Endothelial cell of umbilical vein (primary cell): Measurements from ENCODE around the gene MED12L. TPM values are rescaled to one million over a fixed set of nuclear protein-coding genes. Genes with fewer than 3 reads are reported as not detected.

ENCODE experiments used
- BruUV-seq: library from RNA; stranded (reverse); fragments of 400-500 nt; replicated peaks from 2 replicates; lab custom pipeline; 2021; lab: Mats Ljungman, UMichigan
- CTCF ChIA-PET: fragments of 300-600, 350-600 bp; sonication (Branson Sonifier 250); formaldehyde crosslinking; loops from one replicate; lab custom pipeline; 2021; ENCODE audit warnings: antibody characterized with exemption, inconsistent platforms; lab: Charles Lee
- POLR2A ChIA-PET: fragments of 300-600, 350-600 bp; sonication (Branson Sonifier 250); formaldehyde crosslinking; loops from one replicate; lab custom pipeline; 2021; ENCODE audit warnings: antibody characterized with exemption, inconsistent platforms; lab: Charles Lee
- DNase-seq: peaks from one replicate; pipeline ENCODE4 v3.0.0-alpha.2; 2011; ENCODE audit warnings: low read depth, low spot score
- FAIRE-seq: peaks from 2 replicates; lab custom pipeline; 2011; peaks lifted over from hg19 to GRCh38; lab: Jason Lieb, UNC
- H2AFZ ChIP-seq: 2 replicates; pipeline ENCODE4 v1.6.0; 2012; ENCODE audit warnings: low read depth, low read length, control low read depth, inconsistent platforms
- H3K27ac ChIP-seq: 2 replicates; pipeline ENCODE4 v1.5.1; 2011; ENCODE audit warnings: low read depth, mild to moderate bottlenecking, control low read depth, low read length, moderate library complexity; ENCODE audit not compliant: insufficient read depth
- H3K27me3 ChIP-seq, 2 experiments: 2 replicates each; pipeline versions ENCODE4 v1.6.0 to v1.6.1; 2011; ENCODE audit warnings: low read length in 2 of 2, mixed read lengths in 1 of 2; ENCODE audit not compliant: control insufficient read depth in 2 of 2, insufficient read depth in 2 of 2
- H3K36me3 ChIP-seq, 2 experiments: 2 replicates in 1 of 2; 3 replicates in 1 of 2; pipeline ENCODE4 v1.5.1; 2011; ENCODE audit warnings: low read length in 2 of 2, mild to moderate bottlenecking in 1 of 2, moderate library complexity in 1 of 2; ENCODE audit not compliant: control insufficient read depth in 2 of 2, insufficient read depth in 2 of 2; ENCODE audit errors: extremely low read depth in 1 of 2
- H3K4me1 ChIP-seq: 3 replicates; pipeline ENCODE4 v1.5.1; 2011; ENCODE audit warnings: mild to moderate bottlenecking, low read length; ENCODE audit not compliant: control insufficient read depth, insufficient read depth; ENCODE audit errors: extremely low read depth
- H3K4me2 ChIP-seq: 2 replicates; pipeline ENCODE4 v1.6.1; 2011; ENCODE audit warnings: low read length, control low read depth, mixed read lengths; ENCODE audit not compliant: insufficient read depth
- H3K4me3 ChIP-seq, 3 experiments: fragments of 200-600 bp in 1 of 3; sonication (generic), shearing (Covaris generic) in 1 of 3; replicated peaks in 1 of 3; 2 replicates each; pipeline ENCODE4 v1.5.1; 2011 to 2016; ENCODE audit warnings: control low read depth in 3 of 3, low read length in 3 of 3, mild to moderate bottlenecking in 2 of 3, inconsistent platforms in 1 of 3, low read depth in 1 of 3, moderate library complexity in 1 of 3; ENCODE audit not compliant: insufficient read depth in 1 of 3
- H3K79me2 ChIP-seq: 2 replicates; pipeline ENCODE4 v1.6.0; 2012; ENCODE audit warnings: low read length, inconsistent platforms; ENCODE audit not compliant: control insufficient read depth, insufficient read depth
- H3K9ac ChIP-seq: replicated peaks from 2 replicates; pipeline ENCODE3; 2011; ENCODE audit warnings: low read length, control low read depth; ENCODE audit not compliant: insufficient read depth; ENCODE audit errors: extremely low read depth
- H3K9me1 ChIP-seq: replicated peaks from 3 replicates; pipeline ENCODE4 v1.6.0; 2011; ENCODE audit warnings: mild to moderate bottlenecking, low read length; ENCODE audit not compliant: control insufficient read depth, insufficient read depth; ENCODE audit errors: extremely low read depth
- H3K9me3 ChIP-seq: replicated peaks from 2 replicates; pipeline ENCODE4 v1.5.1; 2012; ENCODE audit warnings: low read length, inconsistent platforms; ENCODE audit not compliant: control insufficient read depth, insufficient read depth
- H4K20me1 ChIP-seq: replicated peaks from 2 replicates; pipeline ENCODE3; 2011; ENCODE audit warnings: mild to moderate bottlenecking, low read length; ENCODE audit not compliant: control insufficient read depth, insufficient read depth; ENCODE audit errors: extremely low read depth
- CTCF ChIP-seq, 2 donors: IDR thresholded peaks; 1 replicate in 1 of 2; 2 replicates in 1 of 2; pipeline ENCODE4 v1.5.1; 2011; ENCODE audit warnings: low read length in 2 of 2, mild to moderate bottlenecking in 2 of 2, moderate library complexity in 2 of 2, control low read depth in 1 of 2, inconsistent platforms in 1 of 2, low read depth in 1 of 2; ENCODE audit not compliant: insufficient read depth in 1 of 2; ENCODE audit errors: extremely low read depth in 1 of 2
- EZH2 ChIP-seq: IDR thresholded peaks from 2 replicates; pipeline ENCODE4 v1.6.1; 2012; ENCODE audit warnings: borderline replicate concordance, low read depth, mild to moderate bottlenecking, moderate library complexity, low read length, inconsistent platforms; ENCODE audit not compliant: severe bottlenecking
- FOS ChIP-seq: IDR thresholded peaks from 2 replicates; pipeline ENCODE4 v1.6.1; 2011; ENCODE audit warnings: mild to moderate bottlenecking, low read length, moderate library complexity, borderline replicate concordance; ENCODE audit not compliant: insufficient read depth
- GATA2 ChIP-seq: IDR thresholded peaks from 2 replicates; pipeline ENCODE4 v1.7.0; 2011; ENCODE audit warnings: low read depth, mild to moderate bottlenecking, moderate library complexity, mixed read lengths, low read length; ENCODE audit not compliant: insufficient read length, insufficient read depth
- JUN ChIP-seq: IDR thresholded peaks from 2 replicates; pipeline ENCODE4 v1.6.1; 2011; ENCODE audit warnings: borderline replicate concordance, low read depth; ENCODE audit not compliant: insufficient read length, insufficient read depth
- MAX ChIP-seq: IDR thresholded peaks from 2 replicates; pipeline ENCODE4 v1.6.1; 2011; ENCODE audit not compliant: insufficient read depth, insufficient read length
- MYC ChIP-seq: IDR thresholded peaks from one replicate; pipeline ENCODE4 v1.6.1; 2011; ENCODE audit warnings: mild to moderate bottlenecking, low read depth, low read length
- POLR2A ChIP-seq: IDR thresholded peaks from 2 replicates; pipeline ENCODE4 v1.6.1; 2012; ENCODE audit warnings: low read depth, mild to moderate bottlenecking, control low read depth, low read length
- POLR2AphosphoS5 ChIP-seq: IDR thresholded peaks from 2 replicates; pipeline ENCODE4 v1.6.1; 2012; ENCODE audit warnings: low read depth, mild to moderate bottlenecking, control low read depth, low read length, moderate library complexity; ENCODE audit not compliant: insufficient read depth
- dilution Hi-C: fragments of 300-500 bp; cut with MboI; formaldehyde crosslinking; loops from one replicate; pipeline ENCODE4 v1.15.0; 2019; ENCODE audit warnings: low sequenced_read_pairs; ENCODE audit not compliant: extremely low pct_ligation_motif_present
- intact Hi-C: fragments of 100-400 bp; cut with micrococcal nuclease; formaldehyde crosslinking; loops from one replicate; pipeline ENCODE4 v1.10.0; 2022
- polyA plus RNA-seq, 4 experiments: library from polyadenylated mRNA; depleted of rRNA in 3 of 4; stranded (reverse) in 3 of 4; unstranded in 1 of 4; fragments of >200 nt; gene quantifications; 2 replicates each; pipeline versions ENCODE4 v1.2.1 to v1.2.3, GENCODE V29; 2011 to 2012; ENCODE audit warnings: missing spikeins in 1 of 4
- total RNA-seq: library from RNA; stranded (reverse); gene quantifications from 2 replicates; pipeline ENCODE4 v1.2.3, GENCODE V29; 2021

MED12L gene
- total and polyA plus RNA-seq, 2 donors (not counting 3 experiments of a cell fraction or from before 2014, with no cell fraction given) = 0.03 to 0.27 TPM

GRCh38 chr3:151431940-151432339 lies 346.5 kb downstream of the MED12L start:
- ChIA-PET POLR2A (no interaction called here), CTCF (interaction anchor here (0.8 to 1.6 kb wide), 4 partner anchors 16 to 487 kb away, joined by 3 to 5 read pairs (median 4); no protein-coding TSS in a partner anchor)

More at GRCh38 chr3:151431940-151432339, 346.5 kb downstream of the MED12L start:
- TF ChIP-seq JUN (no peak), POLR2A (no peak), EZH2 (no peak), MYC (no peak), FOS (no peak), POLR2AphosphoS5 (no peak), MAX (no peak), GATA2 (no peak), CTCF (IDR thresholded peaks at IDR 0.05; ENCODE audit: extremely low read depth in 1 of 2, insufficient read depth in 1 of 2, low read depth in 1 of 2, low read length in 2 of 2) (no peak)
- intact Hi-C loops (no loop called here), dilution Hi-C loops (no loop called here)
- no peaks in the 10 kb centered on the region for H3K27me3 ChIP-seq
- no peaks in the 10 kb centered on the region for H3K9me1 ChIP-seq
- FAIRE-seq = no peak
- no peak overlapping the region for H3K4me3 ChIP-seq
- BruUV-seq = no TSS peak
- H3K4me2 ChIP-seq = no peak overlapping the region
- no peaks in the 10 kb centered on the region for H4K20me1 ChIP-seq
- no peak overlapping the region for H3K27ac ChIP-seq
- DNase-seq = no peak
- H2AFZ ChIP-seq = no peak overlapping the region
- no peak overlapping the region for H3K9ac ChIP-seq
- H3K36me3 ChIP-seq = no peaks in the 10 kb centered on the region
- H3K79me2 ChIP-seq = no peaks in the 10 kb centered on the region
- no peaks in the 10 kb centered on the region for H3K4me1 ChIP-seq
- H3K9me3 ChIP-seq = no peaks in the 10 kb centered on the region
